SU-DHL-6 (cell line): Measurements from ENCODE around the gene PNPLA7.

Experiments
- H2AFZ ChIP-seq: fragments of 200-600 bp; sonication (generic); 2 replicates; pipeline ENCODE4 v1.6.1; 2014; ENCODE audit warnings: low read depth, mild to moderate bottlenecking, moderate library complexity, mixed read lengths, antibody characterized with exemption, low read length; ENCODE audit not compliant: severe bottlenecking
- H3F3A ChIP-seq: fragments of 200-600 bp; shearing (Covaris generic); 2 replicates; pipeline ENCODE4 v1.6.0; 2016; ENCODE audit warnings: antibody characterized with exemption, mild to moderate bottlenecking; ENCODE audit not compliant: insufficient read depth
- H3K27ac ChIP-seq: fragments of 200-600 bp; sonication (generic); 2 replicates; pipeline ENCODE4 v1.5.1; 2016; ENCODE audit warnings: low read depth, mild to moderate bottlenecking, low read length, moderate library complexity, mixed read lengths
- H3K27me3 ChIP-seq: fragments of 200-600 bp; sonication (generic), shearing (Covaris generic); 2 replicates; pipeline ENCODE4 v1.6.0; 2014; ENCODE audit warnings: mild to moderate bottlenecking, low read length
- H3K36me3 ChIP-seq: fragments of 200-600 bp; sonication (generic); 2 replicates; pipeline ENCODE4 v1.6.1; 2014; ENCODE audit warnings: mild to moderate bottlenecking, low read length, mixed read lengths
- H3K4me2 ChIP-seq: fragments of 300-600, 200-600 bp; shearing (Covaris generic), sonication (generic); 2 replicates; pipeline ENCODE4 v1.6.0; 2014; ENCODE audit warnings: low read length, low read depth, mild to moderate bottlenecking; ENCODE audit not compliant: poor library complexity, severe bottlenecking
- H3K4me3 ChIP-seq: fragments of 200-600 bp; sonication (generic); 2 replicates; pipeline ENCODE4 v1.5.1; 2014; ENCODE audit warnings: antibody characterized with exemption, low read length, mild to moderate bottlenecking, mixed read lengths; ENCODE audit not compliant: insufficient read depth, poor library complexity, severe bottlenecking
- H3K79me2 ChIP-seq: fragments of 200-600 bp; sonication (generic); 2 replicates; pipeline ENCODE4 v1.6.1; 2014; ENCODE audit warnings: mild to moderate bottlenecking, low read length, moderate library complexity; ENCODE audit not compliant: insufficient read depth
- H3K9ac ChIP-seq: fragments of 200-600 bp; sonication (generic); 2 replicates; pipeline ENCODE4 v1.7.0; 2014; ENCODE audit warnings: mild to moderate bottlenecking, low read length
- H3K9me2 ChIP-seq: fragments of 200-600 bp; sonication (generic); replicated peaks from 2 replicates; pipeline ENCODE4 v1.6.1; 2014; ENCODE audit warnings: low read length; ENCODE audit not compliant: insufficient read depth
- H3K9me3 ChIP-seq: fragments of 200-600 bp; sonication (generic); 2 replicates; pipeline ENCODE4 v1.6.1; 2014; ENCODE audit warnings: low read length, mixed read lengths; ENCODE audit not compliant: insufficient read depth
- H4K20me1 ChIP-seq: fragments of 200-600 bp; sonication (generic); 2 replicates; pipeline ENCODE4 v1.6.1; 2014; ENCODE audit warnings: low read depth, mild to moderate bottlenecking, antibody characterized with exemption, low read length, moderate library complexity, mixed read lengths
- EZH2phosphoT487 ChIP-seq: fragments of 200-600 bp; sonication (generic), shearing (Covaris generic); conservative IDR thresholded peaks from 2 replicates; pipeline ENCODE4 v1.6.1; 2018; ENCODE audit warnings: mild to moderate bottlenecking, antibody characterized with exemption, low read length, moderate library complexity, mixed read lengths
- TF ChIP-seq, protein P1 (sequence below): fragments of 200-600 bp; sonication (generic); IDR thresholded peaks from one replicate; pipeline ENCODE4 v1.5.1; 2017; ENCODE audit warnings: antibody characterized with exemption, mild to moderate bottlenecking, low read length, moderate library complexity; ENCODE audit not compliant: insufficient read depth, poor library complexity, severe bottlenecking

PNPLA7 gene

DNA sequence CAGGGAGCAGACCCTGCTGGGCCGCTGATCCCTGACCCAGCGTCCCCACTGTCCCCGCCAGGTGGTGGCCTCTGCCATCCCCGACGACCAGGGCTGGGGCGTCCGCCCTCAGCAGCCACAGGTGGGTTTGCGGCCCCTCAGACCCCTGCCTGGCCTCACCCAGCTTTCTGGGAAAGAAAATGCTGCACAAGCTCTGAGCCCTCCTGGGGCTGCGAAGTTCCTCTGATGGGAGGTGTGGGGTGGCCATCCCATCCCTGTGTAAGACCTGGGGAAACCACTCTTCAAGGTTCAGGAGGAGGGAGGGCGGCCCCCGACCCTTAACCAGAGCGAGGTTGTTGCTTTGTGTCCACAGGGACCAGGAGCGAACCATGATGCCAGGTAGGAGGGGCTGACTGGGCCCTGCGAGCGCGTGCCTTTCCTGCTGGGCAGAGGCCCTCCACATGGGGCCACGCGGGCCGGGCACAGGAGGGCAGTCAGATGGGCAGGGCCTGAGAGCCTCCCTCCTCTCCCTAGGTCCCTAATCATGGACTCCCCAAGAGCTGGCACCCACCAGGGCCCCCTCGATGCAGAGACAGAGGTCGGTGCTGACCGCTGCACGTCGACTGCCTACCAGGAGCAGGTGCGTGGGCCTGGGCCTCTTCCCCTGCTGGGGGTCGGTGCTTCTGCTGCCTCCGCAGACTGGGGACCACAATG, 119.3 kb downstream of the PNPLA7 start:
- Histone ChIP-seq H3K79me2 (no peaks in the 10 kb centered on the region), H3K9me3 (no peaks in the 10 kb centered on the region), H3K27me3 (no peaks in the 10 kb centered on the region), H4K20me1 (no peaks in the 10 kb centered on the region), H3K4me3 (no peak overlapping the region), H3K9me2 (no peaks in the 10 kb centered on the region), H3K9ac (peak overlapping the region; percentile 66; the same call in 1 of the 2 replicates), H3K27ac (peak overlapping the region; percentile 82), H2AFZ (no peak overlapping the region), H3K36me3 (no peaks in the 10 kb centered on the region), H3K4me2 (peak overlapping the region; percentile 62), H3F3A (peaks cover 20% of the 10 kb centered on the region)
- no peak for TF ChIP-seq EZH2phosphoT487
- TF ChIP-seq, protein P1, sequence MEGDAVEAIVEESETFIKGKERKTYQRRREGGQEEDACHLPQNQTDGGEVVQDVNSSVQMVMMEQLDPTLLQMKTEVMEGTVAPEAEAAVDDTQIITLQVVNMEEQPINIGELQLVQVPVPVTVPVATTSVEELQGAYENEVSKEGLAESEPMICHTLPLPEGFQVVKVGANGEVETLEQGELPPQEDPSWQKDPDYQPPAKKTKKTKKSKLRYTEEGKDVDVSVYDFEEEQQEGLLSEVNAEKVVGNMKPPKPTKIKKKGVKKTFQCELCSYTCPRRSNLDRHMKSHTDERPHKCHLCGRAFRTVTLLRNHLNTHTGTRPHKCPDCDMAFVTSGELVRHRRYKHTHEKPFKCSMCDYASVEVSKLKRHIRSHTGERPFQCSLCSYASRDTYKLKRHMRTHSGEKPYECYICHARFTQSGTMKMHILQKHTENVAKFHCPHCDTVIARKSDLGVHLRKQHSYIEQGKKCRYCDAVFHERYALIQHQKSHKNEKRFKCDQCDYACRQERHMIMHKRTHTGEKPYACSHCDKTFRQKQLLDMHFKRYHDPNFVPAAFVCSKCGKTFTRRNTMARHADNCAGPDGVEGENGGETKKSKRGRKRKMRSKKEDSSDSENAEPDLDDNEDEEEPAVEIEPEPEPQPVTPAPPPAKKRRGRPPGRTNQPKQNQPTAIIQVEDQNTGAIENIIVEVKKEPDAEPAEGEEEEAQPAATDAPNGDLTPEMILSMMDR = no peak

DNA sequence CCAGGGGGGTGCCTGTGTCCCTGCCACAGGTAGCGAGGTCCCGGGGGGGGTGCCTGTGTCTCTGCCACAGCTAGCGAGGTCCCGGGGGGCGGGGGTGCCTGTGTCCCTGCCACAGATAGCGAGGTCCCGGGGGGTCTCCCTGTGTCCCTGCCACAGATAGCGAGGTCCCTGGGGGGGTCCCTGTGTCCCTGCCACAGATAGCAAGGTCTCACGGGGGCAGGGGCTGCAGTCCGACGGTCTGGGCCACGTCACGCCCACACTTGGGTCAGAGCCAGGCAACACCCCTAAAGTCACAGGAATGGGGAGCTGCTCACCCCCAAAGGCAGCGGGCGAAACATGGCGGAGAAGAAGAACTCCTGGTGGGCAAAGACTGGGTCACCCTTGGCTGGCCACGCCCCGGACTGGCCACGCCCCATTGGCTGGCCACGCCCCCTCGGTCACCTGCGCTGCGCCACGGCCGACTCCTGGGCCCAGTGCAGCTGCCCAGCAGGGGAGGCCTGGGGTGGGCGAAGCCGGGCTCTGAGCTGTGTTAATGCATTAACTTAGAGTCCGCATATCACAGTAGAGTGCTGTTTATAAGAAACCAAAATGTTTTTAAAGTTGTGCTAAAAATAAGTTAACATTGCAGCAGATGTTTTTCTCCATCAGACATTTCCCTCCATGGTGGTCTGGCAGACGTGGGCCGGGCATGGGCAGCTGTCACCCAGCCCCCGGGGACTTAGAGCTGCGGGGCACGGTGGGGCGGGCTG, 120.1 kb downstream of the PNPLA7 start:
- Histone ChIP-seq H3K36me3 (no peaks in the 10 kb centered on the region), H3K4me3 (peak overlapping the region; percentile 42), H2AFZ (no peak overlapping the region), H3K9ac (peak overlapping the region; percentile 66), H3K27me3 (no peaks in the 10 kb centered on the region), H3K9me2 (no peaks in the 10 kb centered on the region), H3K79me2 (no peaks in the 10 kb centered on the region), H3K9me3 (no peaks in the 10 kb centered on the region), H3K4me2 (peak overlapping the region; percentile 62), H4K20me1 (no peaks in the 10 kb centered on the region), H3F3A (peaks cover 26% of the 10 kb centered on the region), H3K27ac (peak overlapping the region; percentile 82)
- TF ChIP-seq, protein P1 = no peak
- TF ChIP-seq EZH2phosphoT487 = no peak

DNA sequence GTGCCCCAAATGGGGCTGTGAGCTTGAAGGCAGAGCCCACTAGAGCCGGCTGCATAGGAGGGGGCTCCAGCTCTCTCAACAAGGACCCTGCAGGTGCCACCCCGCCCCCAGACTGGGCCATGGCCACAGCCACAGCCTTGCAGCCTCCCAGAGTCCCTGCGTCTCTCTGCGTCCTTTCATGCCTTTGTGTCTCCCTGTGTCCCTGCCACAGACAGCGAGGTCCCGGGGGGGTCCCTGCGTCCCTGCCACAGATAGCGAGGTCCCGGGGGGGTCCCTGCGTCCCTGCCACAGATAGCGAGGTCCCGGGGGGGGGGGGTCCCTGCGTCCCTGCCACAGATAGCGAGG, 120.7 kb downstream of the PNPLA7 start:
- Histone ChIP-seq H3K9ac (peak overlapping the region; percentile 66), H3K4me2 (peak overlapping the region; percentile 62), H3K36me3 (no peaks in the 10 kb centered on the region), H3K27me3 (no peaks in the 10 kb centered on the region), H3K9me2 (no peaks in the 10 kb centered on the region), H3K9me3 (no peaks in the 10 kb centered on the region), H3K79me2 (no peaks in the 10 kb centered on the region), H3K4me3 (peak overlapping the region; percentile 42), H3K27ac (peak overlapping the region; percentile 82), H2AFZ (no peak overlapping the region), H4K20me1 (no peaks in the 10 kb centered on the region), H3F3A (peaks cover 32% of the 10 kb centered on the region)
- TF ChIP-seq, protein P1 = no peak
- TF ChIP-seq EZH2phosphoT487 = no peak
